Activated CD8-positive, alpha-beta memory T cell treated with anti-CD3 and anti-CD28 coated beads, Interleukin-2, amount 50 U/mL, for 1 hour (primary cell): ENCODE results near the gene POU2F2.
A peak's percentile ranks its signal among the peaks of the same experiment; 100 is the strongest.

Experiments
- DNase-seq: peaks from one replicate; pipeline ENCODE4 v3.0.0-alpha.2; 2020; ENCODE audit errors: extremely low read depth

The POU2F2 gene

DNA sequence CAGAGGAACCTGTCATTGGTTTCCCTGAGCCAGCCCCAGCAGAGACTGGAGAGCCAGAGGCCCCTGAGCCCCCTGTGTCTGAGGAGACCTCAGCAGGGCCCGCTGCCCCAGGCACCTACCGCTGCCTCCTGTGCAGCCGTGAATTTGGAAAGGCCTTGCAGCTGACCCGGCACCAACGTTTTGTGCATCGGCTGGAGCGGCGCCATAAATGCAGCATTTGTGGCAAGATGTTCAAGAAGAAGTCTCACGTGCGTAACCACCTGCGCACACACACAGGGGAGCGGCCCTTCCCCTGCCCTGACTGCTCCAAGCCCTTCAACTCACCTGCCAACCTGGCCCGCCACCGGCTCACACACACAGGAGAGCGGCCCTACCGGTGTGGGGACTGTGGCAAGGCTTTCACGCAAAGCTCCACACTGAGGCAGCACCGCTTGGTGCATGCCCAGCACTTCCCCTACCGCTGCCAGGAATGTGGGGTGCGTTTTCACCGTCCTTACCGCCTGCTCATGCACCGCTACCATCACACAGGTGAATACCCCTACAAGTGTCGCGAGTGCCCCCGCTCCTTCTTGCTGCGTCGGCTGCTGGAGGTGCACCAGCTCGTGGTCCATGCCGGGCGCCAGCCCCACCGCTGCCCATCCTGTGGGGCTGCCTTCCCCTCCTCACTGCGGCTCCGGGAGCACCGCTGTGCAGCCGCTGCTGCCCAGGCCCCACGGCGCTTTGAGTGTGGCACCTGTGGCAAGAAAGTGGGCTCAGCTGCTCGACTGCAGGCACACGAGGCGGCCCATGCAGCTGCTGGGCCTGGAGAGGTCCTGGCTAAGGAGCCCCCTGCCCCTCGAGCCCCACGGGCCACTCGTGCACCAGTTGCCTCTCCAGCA, 52.1 kb downstream of the POU2F2 start:
- no peak for DNase-seq

DNA sequence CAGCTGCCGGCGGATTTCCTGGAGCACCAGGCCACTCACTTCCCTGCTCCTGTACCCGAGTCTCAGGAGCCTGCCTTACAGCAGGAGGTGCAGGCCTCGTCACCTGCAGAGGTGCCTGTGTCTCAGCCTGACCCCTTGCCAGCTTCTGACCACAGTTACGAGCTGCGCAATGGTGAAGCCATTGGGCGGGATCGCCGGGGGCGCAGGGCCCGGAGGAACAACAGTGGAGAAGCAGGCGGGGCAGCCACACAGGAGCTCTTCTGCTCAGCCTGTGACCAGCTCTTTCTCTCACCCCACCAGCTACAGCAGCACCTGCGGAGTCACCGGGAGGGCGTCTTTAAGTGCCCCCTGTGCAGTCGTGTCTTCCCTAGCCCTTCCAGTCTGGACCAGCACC, 53.0 kb downstream of the POU2F2 start:
- no peak for DNase-seq

DNA sequence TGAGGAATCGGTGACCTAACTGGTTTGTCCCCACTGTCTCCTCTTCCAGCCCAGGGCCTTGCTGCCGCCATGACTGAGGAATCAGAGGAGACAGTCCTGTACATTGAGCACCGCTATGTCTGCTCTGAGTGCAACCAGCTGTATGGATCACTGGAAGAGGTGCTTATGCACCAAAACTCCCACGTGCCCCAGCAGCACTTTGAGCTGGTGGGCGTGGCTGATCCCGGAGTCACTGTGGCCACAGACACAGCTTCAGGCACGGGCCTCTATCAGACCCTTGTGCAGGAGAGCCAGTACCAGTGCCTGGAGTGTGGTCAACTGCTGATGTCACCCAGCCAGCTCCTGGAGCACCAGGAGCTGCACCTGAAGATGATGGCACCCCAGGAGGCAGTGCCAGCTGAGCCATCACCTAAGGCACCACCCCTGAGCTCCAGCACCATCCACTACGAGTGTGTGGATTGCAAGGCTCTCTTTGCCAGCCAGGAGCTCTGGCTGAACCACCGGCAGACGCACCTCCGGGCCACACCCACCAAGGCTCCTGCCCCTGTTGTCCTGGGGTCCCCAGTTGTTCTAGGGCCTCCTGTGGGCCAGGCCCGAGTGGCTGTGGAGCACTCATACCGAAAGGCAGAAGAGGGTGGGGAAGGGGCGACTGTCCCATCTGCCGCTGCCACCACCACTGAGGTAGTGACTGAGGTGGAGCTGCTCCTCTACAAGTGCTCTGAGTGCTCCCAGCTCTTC, 53.5 kb downstream of the POU2F2 start:
- DNase-seq, result no peak

DNA sequence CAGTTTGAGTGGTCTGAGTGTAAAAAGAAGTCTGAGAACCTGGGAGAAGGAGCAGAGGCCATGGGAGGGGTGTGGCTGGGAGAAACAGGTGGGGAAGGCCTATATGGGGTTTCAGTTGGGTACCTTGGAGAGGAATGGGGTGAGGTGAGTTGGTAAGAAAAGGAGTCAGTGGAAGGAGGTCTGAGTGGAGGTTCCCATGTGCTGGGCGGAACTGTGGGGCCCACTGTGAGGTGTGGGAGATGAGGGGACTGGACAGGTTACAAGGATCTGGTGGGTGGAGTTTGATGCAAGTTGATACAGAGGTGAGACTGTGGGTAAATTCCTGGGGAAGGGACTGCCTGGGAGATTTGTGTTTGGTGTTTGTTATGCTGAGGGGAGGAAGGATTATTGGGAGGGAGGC, 54.2 kb downstream of the POU2F2 start:
- DNase-seq, result no peak

DNA sequence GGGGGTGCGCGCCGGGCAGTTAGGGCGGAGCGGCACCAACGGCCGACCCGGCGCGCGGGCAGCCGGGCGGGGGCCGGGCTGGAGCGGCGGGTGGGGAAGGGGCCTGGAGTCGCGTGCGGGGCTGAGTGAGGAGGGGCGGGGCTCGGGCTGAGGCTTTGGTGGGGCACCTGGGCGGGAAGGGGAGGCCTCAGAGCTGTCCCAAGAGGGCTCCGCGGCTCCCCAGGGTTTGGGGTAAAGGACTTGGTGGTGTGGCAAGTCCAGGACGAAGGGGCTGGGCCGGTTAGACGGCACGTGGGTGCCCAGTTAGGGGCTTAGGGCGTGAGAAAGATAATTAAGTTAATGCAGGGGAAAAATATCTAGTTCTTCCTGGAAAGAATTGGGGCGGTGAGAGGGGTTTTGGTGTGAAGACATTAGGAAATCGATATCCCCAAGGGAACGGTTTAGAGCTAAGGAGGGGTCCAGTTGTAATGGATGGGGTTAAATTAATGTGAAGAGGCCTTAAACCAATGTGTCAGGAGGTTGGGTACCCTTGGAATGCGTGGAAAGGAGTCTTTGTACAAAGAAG, 55.8 kb downstream of the POU2F2 start:
- DNase-seq, result no peak

DNA sequence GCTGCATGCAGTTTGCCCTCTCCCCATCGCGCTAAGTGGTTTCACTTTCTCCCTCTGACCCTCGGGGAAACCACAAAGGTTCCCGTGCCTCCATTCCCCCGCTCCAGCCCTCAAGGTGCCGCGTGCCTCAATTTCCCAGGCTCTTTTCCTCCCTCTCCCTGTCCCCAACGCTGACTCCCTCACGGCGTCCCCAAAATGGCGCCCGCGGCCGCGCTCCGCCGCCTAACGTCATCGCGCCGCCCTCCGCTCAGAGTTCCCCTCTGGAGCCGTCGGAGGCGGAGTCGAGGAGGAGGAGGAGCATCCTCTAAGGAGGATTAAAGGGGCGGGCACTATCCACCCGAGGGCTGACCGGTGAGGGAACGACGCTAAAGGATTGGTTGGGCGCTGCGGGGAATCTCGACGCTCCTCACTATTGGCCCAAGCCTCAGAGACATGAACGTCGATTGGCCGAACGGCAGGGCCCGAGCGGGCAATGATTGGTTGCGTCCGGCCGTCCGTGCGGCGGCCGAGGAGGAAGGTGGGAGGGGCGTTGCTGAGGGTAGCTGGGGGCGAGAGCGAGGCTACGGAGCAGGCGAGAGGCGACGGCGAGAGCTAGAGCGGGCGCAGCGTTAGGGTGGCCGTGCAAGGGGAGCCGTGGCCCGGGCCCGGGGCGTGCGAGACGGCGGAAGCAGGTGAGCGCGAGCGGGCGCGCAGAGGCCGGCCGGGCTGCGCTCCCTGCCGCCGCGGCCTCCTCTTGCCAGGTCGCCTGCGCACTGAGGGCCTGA, 56.4 kb downstream of the POU2F2 start, which contains the start of gene ZNF574:
Gene ZNF574 (plus strand): TSS at position 551 of the 764 bp plus-strand sequence. CDS start 2,441 bp downstream, outside the sequence.
- DNase-seq, result peak; percentile 98

DNA sequence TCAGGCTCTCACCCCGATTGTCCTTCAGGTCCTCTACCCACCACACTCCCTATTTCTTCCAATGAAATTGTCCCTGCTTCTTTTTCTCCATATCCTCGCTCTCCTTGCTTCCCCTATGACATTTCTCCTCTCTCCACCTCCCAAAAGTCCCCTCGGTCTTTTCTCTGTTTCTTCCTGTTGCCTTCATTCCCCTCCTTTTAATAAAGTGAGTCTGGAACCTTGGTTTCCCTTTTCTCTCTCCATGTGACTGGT, 57.0 kb downstream of the POU2F2 start:
- DNase-seq, result no peak

DNA sequence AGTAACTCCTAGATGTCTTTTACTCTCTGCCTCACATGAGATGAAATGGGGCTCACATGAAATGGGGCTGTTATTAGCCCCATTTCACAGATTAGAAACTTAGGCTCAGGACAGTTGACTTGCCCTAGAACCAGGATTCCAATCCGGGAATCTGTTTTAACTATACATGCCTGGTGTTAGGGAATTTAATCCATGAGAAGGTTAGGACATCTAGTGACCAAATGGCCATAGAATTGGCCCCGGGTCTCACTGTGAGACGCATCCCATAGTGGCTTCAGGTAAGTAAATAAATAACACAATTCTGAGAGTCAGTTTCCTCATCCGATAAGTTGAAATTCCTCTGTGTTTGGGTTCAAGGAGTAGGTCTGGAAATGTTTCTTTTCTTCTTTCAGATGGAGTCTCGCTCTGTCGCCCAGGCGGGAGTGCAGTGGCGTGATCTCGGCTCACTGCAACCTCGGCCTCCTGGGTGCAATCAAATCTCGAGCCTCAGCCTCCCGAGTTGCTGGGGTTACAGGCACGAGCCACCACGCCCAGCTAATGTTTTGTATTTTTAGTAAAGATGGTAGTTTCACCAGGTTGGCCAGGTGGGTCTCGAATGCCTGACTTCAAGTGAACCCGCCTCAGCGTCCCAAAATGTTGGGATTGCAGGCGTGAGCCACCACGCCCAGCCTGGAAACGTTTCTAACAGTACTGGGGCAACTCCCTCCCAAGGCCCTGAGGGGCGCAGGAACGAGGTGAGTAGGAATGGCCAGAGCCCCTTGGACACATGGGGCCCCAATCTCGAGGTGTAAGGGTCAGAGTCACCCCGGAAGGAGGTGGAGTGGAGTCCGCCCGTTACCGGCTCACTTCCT, 57.5 kb downstream of the POU2F2 start:
- no peak for DNase-seq

DNA sequence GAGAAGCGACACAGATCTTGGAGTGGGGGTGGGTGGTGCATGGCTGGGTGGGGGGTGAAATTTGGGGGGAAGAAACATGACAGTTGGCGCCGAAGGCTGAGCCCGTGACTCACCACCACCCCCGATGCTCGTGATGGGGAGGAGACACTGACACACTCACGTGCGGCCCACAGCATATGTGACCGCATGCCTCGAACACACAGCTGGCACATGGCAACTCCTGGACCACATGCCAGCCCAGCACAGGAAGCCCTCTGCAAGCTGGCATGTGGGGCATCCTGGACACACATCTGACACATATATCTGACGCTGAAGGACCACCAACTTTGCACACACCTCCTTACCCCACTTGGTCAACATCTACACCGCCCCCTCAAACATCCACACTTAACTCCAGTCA, 61.0 kb downstream of the POU2F2 start:
- no peak for DNase-seq

DNA sequence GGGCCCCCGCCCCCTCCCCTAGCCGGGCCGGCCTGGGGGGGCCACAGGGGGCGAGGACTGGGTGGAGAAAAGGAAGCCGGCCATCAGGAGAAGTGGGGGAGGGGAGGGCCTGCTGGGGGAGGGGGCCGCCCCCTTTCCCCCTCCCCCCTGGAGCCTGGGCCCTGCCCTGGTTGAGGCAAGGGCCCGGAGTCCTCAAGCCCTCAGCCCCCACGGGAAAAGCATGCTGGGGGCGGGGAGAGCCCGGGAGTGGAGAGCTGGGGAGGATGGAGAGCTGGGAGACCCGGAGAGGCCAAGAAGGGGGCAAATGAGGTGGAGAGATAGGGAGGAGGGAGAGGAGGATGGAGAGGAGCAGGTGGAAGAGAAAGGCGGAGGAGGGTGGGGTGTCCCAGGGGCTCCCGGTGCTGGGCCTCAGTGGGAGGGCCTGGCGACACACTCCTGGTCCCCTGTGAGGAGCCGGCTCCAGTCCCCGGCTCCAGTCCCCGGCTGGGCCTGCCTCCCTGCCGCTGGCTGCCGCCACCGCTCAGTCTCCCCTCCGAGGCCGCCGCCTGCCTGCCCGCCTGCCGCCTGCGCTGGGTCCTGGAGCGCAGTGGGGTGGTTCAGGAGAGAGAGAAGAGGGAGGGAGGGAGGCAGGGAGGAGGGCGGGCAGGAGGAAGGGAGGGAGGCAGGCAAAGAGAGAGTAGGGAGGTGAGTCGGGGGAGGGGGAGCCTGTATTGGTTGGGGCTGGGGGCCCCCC, 62.5 kb downstream of the POU2F2 start, which contains the start of gene GRIK5:
Gene GRIK5 (minus strand): TSS at position 588 of the 733 bp plus-strand sequence. CDS start 4,436 bp downstream, outside the sequence.
- no peak for DNase-seq

DNA sequence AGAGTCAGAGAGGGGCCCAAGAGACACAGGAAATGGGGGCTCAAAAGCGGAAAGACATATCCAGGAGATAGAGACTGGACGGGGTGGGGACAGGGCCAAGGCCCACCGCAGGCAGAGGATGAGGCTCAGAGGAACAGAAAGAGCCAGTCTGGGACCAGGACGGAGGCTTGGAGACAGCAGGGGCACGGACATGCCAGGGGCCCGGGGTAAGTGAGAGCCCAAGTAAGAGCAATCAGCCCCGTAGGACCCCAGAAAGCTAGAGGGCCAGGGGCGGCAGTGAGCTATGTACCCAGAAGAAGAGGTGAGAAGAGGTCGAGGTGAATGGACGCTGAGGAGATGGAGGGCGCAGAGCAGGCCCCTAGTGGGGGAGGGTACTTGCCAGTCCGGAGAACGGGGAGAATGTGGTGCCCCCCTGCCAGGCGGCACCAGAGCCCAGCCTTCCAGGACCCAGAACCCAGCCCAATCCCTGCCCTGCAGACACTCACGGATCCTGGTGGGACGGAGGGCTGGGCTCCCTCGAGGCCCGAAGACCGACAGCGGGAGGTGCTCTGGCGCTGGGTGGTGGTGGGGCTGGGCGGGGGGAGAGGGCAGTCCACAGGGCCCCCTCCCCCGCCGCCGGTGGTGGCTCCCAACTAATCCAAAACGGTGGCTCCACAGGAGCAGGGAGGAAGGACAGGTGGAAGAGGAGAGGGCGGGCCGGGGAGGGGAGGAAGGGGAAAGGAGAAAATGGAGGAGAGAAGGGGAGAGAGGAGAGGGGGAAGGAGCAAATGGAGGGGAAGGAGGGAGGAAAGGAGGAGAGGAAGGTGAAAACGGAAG, 63.3 kb downstream of the POU2F2 start:
- DNase-seq, result no peak

DNA sequence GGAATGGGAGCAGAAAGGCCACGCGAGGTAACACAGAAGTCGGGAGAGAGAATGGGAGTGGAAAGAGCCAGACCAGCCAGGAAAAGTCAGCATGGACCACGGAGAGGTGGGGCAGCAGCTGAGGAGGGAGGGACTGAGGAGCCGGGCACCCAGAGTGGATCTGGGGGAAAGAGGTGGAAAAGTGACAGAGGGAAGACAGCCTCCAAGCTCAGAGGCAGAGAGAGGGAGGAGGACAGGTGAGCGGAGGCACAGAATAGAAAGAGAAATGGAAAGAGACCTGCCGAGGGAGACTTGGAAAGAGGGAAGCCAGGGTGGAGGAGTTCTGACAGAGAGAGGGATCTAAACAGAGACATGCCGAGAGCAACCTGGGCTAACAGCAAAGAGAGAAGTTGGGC, 63.9 kb downstream of the POU2F2 start:
- no peak for DNase-seq

DNA sequence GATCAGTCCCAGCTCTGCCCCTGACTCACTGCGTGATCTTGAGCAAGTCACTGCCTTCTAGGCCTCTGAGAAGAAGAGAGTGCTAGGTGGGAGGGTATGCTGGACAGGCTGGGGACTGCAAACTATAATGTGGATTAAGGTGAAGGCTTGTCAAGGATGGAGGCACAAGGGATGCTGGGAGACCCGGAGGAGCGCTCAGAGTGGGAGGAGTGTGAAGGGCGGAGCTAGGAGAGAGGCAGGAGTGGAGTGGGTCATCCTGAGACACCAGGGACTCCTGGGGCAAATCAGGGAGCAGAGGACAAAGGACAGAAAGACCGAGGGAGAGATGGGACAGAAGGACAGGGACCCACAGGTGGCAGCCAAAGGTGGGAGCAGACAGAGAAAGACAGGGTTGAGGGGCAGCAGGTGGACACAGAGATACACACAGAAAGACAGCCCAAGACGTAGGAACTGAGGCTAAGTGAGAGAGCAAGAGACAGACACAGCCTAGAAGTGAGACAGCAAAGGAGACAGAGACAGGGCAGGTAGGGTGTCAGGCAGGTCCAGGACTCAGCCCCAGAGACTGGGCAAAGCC, 64.8 kb downstream of the POU2F2 start:
- no peak for DNase-seq

DNA sequence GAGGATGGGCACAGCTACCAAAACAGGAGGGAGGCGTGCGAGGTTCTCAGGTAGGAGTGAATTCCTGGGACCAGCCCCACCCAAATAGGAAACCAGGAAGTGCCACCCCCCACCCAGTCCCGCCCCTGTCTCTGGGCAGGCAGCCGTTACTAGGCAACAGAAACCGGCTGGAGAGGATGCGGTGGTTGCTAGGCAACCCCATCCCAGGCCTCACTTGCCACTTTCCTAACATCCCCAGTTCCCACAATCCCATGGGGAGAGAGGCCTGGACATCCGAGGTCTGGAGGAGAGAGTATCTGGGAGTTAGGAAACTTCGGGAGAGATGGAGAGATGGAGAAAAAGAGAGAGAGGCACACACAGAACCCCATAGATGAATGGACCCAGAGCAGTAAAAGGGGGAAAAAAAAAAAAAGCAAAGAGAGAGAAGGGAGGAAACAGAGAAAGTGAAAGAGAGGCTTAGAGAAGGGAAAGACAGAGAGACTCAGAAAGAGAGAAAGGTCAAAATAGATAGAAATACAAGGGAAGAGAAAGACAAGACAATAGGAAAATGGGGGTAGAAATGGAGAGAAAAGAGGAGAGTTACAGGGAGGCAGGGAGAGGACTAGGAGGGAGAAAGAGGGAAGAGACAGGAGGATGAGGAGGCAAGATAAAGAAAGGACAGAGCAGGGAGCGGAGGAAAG, 66.0 kb downstream of the POU2F2 start:
- no peak for DNase-seq

DNA sequence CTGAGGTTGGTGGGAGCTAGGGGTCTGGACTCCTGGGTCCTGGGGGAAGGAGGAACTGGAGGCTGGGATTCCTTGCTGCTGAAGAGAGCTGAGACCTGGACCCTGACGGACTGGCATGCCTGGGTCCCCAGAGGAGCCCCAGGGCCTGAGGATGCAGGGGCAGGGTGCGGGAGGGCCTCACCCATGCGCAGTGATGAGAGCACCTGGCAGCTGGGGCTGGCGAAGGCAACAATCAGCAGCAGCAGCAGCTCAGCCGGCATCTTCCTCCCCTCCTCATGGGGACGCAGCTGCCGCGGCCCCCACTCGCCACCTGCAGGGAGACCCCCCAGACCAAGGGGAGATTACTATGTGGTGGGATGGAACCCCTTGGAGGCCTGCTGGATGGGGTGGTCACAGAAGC, 66.7 kb downstream of the POU2F2 start:
- no peak for DNase-seq

DNA sequence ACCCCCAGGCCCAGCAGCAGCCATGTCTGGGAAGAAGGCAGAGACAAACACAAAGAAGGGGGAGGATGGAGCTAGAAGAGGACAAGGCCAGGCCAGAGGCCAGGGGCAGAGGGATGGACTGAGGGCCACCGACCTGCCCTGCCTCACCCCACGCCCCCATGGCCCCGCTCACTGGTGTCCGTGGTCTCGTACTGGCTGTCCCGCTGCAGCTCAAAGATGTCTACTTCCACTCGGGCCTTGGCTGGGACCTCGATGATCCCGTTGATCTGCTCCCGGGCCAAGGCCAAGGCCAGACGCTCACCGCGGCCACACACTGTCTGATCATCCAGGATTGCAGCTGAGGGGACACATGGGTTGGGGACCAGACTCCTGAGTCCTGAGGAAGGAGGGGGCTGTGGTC, 67.2 kb downstream of the POU2F2 start:
- no peak for DNase-seq

DNA sequence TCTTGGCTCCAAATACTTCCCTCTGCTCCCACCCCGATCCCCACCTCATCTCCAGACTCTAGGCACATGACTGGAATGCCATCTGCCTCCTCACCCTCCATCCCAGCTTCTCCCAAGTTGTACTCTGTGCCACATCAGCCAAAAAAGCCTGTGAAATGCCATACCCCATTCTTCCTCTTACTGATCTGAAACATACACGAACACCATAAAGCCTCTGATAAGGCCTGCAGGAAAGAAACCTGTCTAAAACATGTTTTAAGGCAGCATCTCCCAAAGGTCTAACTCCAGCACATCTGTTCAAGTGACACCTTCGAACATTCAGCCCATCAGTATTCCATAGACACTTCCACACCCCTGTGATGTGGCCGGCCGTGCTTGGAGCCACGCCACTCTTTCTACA, 67.8 kb downstream of the POU2F2 start:
- no peak for DNase-seq

DNA sequence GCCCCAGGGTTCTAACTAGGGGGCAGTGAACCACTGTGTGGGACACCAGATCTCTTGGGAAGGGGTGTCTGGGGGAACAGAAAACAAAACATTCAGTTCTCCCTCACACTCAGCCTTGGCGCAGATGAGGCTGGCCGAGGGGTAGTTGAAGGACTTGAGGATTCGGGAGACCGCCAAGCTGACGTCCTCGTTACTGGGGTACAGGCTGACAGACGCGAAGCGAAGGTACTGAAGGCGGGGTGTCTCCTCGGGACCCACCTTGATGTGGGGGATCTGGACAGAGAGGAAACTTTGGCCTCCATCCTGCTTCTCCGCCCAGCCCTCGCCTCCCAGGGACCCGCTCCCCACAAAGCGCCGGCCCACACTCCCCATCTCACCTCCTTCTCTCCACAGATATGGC, 69.9 kb downstream of the POU2F2 start:
- no peak for DNase-seq

DNA sequence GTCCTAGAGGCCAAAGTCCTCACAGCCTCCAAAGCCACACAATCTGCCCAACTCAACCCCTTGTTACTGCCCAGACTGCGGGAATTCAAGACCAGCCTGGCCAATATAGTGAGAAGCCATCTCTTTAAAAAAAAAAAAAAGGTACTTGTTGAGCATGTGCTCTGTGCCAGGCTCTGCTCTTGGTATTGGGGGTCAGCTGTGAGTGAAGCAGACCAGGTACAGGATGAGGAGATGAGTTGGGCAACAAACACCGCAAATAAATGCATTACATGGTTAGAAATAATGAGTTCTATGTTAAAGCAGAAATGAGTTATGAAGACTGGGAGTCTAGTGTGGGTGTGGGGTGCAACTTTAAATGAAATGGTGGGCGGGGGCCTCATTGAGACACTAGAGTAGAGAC, 72.1 kb downstream of the POU2F2 start:
- no peak for DNase-seq
